ENCODE data around the gene RPL6. TPM values are rescaled to one million over a fixed set of nuclear protein-coding genes. Genes with fewer than 3 reads are reported as not detected.

RPL6 gene
- total and polyA plus RNA-seq, 10 of the 15 experiments (the other 5 are each of a cell fraction or from before 2014, with no cell fraction given): 801 to 3,690 (median 2,265) TPM

DNA sequence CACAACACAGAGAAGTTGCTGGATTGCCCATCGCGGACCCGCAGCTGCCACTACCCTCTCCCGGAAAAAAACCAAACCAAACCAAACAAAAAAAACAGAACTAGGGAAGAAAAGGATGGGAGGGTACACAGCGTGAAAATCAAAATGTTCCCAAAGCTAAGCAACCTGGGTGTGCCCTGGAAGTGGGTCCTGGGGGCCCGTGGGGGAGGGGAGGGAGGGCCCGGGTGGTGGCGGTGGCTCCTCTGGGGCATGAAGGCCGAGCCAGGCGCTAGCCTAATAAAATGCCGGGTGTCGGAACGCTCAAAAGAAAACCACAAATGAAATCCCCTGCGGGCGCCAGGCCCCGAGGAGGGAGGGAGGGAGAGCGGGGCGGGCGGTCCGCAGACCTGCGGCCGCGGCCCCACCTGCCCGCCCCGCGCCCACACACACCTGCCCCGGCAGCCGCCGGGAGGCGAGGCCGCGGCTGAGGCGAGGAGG is 28.0 kb downstream of the RPL6 start (continued):
- TF ChIP-seq, protein P1, sequence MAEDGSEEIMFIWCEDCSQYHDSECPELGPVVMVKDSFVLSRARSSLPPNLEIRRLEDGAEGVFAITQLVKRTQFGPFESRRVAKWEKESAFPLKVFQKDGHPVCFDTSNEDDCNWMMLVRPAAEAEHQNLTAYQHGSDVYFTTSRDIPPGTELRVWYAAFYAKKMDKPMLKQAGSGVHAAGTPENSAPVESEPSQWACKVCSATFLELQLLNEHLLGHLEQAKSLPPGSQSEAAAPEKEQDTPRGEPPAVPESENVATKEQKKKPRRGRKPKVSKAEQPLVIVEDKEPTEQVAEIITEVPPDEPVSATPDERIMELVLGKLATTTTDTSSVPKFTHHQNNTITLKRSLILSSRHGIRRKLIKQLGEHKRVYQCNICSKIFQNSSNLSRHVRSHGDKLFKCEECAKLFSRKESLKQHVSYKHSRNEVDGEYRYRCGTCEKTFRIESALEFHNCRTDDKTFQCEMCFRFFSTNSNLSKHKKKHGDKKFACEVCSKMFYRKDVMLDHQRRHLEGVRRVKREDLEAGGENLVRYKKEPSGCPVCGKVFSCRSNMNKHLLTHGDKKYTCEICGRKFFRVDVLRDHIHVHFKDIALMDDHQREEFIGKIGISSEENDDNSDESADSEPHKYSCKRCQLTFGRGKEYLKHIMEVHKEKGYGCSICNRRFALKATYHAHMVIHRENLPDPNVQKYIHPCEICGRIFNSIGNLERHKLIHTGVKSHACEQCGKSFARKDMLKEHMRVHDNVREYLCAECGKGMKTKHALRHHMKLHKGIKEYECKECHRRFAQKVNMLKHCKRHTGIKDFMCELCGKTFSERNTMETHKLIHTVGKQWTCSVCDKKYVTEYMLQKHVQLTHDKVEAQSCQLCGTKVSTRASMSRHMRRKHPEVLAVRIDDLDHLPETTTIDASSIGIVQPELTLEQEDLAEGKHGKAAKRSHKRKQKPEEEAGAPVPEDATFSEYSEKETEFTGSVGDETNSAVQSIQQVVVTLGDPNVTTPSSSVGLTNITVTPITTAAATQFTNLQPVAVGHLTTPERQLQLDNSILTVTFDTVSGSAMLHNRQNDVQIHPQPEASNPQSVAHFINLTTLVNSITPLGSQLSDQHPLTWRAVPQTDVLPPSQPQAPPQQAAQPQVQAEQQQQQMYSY (CRISPR knock-in tag; IDR thresholded peaks at IDR 0.05): no peak
- TF ChIP-seq ZNF384 (IDR thresholded peaks at IDR 0.05; ENCODE audit: borderline replicate concordance, low read depth, low read length) (no peak), ZBTB40 (IDR thresholded peaks at IDR 0.05; ENCODE audit: borderline replicate concordance) (no peak), POLR2AphosphoS5 (IDR thresholded peaks at IDR 0.05; ENCODE audit: low read length) (no peak), PKNOX1 (IDR thresholded peaks at IDR 0.05) (peak; percentile 27), TARDBP (IDR thresholded peaks at IDR 0.05; ENCODE audit: borderline replicate concordance) (no peak), POLR2AphosphoS2 (IDR thresholded peaks at IDR 0.05; ENCODE audit: low read depth, low read length) (no peak), SP1 (IDR thresholded peaks at IDR 0.05; ENCODE audit: low read depth, low read length) (no peak), TBL1XR1 (IDR thresholded peaks at IDR 0.05; ENCODE audit: low read depth, low read length) (no peak), BRCA1 (IDR thresholded peaks at IDR 0.05; ENCODE audit: low read depth, low read length) (no peak)
- TF ChIP-seq, protein P2, sequence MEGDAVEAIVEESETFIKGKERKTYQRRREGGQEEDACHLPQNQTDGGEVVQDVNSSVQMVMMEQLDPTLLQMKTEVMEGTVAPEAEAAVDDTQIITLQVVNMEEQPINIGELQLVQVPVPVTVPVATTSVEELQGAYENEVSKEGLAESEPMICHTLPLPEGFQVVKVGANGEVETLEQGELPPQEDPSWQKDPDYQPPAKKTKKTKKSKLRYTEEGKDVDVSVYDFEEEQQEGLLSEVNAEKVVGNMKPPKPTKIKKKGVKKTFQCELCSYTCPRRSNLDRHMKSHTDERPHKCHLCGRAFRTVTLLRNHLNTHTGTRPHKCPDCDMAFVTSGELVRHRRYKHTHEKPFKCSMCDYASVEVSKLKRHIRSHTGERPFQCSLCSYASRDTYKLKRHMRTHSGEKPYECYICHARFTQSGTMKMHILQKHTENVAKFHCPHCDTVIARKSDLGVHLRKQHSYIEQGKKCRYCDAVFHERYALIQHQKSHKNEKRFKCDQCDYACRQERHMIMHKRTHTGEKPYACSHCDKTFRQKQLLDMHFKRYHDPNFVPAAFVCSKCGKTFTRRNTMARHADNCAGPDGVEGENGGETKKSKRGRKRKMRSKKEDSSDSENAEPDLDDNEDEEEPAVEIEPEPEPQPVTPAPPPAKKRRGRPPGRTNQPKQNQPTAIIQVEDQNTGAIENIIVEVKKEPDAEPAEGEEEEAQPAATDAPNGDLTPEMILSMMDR (IDR thresholded peaks at IDR 0.05 in 2 of 3, conservative IDR thresholded peaks at IDR 0.05 in 1 of 3; ENCODE audit: control insufficient read depth in 2 of 3, extremely low read depth in 1 of 3, insufficient read depth in 1 of 3, low read depth in 3 of 3, low read length in 3 of 3): no peak
- TF ChIP-seq, protein P3, sequence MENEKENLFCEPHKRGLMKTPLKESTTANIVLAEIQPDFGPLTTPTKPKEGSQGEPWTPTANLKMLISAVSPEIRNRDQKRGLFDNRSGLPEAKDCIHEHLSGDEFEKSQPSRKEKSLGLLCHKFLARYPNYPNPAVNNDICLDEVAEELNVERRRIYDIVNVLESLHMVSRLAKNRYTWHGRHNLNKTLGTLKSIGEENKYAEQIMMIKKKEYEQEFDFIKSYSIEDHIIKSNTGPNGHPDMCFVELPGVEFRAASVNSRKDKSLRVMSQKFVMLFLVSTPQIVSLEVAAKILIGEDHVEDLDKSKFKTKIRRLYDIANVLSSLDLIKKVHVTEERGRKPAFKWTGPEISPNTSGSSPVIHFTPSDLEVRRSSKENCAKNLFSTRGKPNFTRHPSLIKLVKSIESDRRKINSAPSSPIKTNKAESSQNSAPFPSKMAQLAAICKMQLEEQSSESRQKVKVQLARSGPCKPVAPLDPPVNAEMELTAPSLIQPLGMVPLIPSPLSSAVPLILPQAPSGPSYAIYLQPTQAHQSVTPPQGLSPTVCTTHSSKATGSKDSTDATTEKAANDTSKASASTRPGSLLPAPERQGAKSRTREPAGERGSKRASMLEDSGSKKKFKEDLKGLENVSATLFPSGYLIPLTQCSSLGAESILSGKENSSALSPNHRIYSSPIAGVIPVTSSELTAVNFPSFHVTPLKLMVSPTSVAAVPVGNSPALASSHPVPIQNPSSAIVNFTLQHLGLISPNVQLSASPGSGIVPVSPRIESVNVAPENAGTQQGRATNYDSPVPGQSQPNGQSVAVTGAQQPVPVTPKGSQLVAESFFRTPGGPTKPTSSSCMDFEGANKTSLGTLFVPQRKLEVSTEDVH (IDR thresholded peaks at IDR 0.05; ENCODE audit: low read depth, partially characterized antibody): no peak
- TF ChIP-seq, protein P4, sequence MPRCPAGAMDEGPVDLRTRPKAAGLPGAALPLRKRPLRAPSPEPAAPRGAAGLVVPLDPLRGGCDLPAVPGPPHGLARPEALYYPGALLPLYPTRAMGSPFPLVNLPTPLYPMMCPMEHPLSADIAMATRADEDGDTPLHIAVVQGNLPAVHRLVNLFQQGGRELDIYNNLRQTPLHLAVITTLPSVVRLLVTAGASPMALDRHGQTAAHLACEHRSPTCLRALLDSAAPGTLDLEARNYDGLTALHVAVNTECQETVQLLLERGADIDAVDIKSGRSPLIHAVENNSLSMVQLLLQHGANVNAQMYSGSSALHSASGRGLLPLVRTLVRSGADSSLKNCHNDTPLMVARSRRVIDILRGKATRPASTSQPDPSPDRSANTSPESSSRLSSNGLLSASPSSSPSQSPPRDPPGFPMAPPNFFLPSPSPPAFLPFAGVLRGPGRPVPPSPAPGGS (IDR thresholded peaks at IDR 0.05; ENCODE audit: borderline replicate concordance, insufficient read depth, low read depth, low read length, poor library complexity, severe bottlenecking): peak; percentile 55

Measured in GM12878 (cell line).